AG04450 (cell line): ENCODE measurements around the gene IPO11. TPM values are rescaled to one million over a fixed set of nuclear protein-coding genes. Genes with fewer than 3 reads are reported as not detected.

ENCODE experiments used
- CTCF ChIA-PET: fragments of 300-600, 350-600 bp; formaldehyde crosslinking; extraction: SDS; loops from one replicate; lab custom pipeline; 2022; ENCODE audit warnings: antibody characterized with exemption, inconsistent platforms; lab: Charles Lee
- POLR2A ChIA-PET: fragments of 350-600 bp; formaldehyde crosslinking; extraction: SDS; loops from one replicate; lab custom pipeline; 2021; ENCODE audit warnings: antibody characterized with exemption, inconsistent platforms; lab: Yijun Ruan, JAX
- DNase-seq: peaks from one replicate; pipeline ENCODE4 v3.0.0-alpha.2; 2011; ENCODE audit warnings: low read depth, low spot score
- H3K27ac ChIP-seq: one replicate; pipeline ENCODE4 v1.5.1; 2012; ENCODE audit warnings: low read depth, low read length, control low read depth
- H3K27me3 ChIP-seq: one replicate; pipeline ENCODE4 v1.6.0; 2012; ENCODE audit warnings: low read length; ENCODE audit not compliant: control insufficient read depth, insufficient read depth
- H3K4me3 ChIP-seq: 2 replicates; pipeline ENCODE4 v1.5.1; 2011; ENCODE audit warnings: mild to moderate bottlenecking, low read depth, low read length, control low read depth
- H3K9me3 ChIP-seq: 2 replicates; pipeline ENCODE4 v1.5.1; 2012; ENCODE audit warnings: low read length; ENCODE audit not compliant: control insufficient read depth, insufficient read depth
- polyA plus RNA-seq: library from polyadenylated mRNA; depleted of rRNA; stranded (reverse); fragments of >200 nt; gene quantifications from 2 replicates; pipeline ENCODE4 v1.2.3, GENCODE V29; 2011
- TF ChIP-seq, protein P1 (sequence below): IDR thresholded peaks from 2 replicates; pipeline ENCODE4 v1.5.1; 2011; ENCODE audit warnings: low read depth, low read length, control low read depth, inconsistent platforms

The IPO11 gene
- polyA plus RNA-seq, 1 experiment: 24.0 TPM

DNA sequence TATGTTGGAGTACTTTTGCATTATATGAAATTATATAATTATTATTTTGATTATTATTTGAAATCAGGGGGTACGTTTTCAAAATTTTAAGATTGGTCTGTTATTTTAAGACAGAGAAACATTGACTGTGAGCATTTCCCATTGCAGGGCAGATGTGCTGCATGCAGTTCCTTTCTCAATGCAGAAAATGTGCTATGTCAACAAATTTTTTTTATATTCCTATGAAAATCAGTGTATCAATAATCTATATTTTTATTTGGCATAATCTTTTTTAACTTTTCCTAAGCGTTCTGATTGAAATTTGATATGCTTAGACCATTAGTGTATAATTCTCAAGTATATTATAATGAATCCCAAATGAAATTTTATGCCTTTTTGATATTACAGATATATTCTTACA, 124.2 kb downstream of the IPO11 start:
- Histone ChIP-seq H3K9me3 (no peaks in the 10 kb centered on the region), H3K27me3 (no peaks in the 10 kb centered on the region), H3K4me3 (no peak overlapping the region), H3K27ac (no peak overlapping the region)
- TF ChIP-seq, protein P1, sequence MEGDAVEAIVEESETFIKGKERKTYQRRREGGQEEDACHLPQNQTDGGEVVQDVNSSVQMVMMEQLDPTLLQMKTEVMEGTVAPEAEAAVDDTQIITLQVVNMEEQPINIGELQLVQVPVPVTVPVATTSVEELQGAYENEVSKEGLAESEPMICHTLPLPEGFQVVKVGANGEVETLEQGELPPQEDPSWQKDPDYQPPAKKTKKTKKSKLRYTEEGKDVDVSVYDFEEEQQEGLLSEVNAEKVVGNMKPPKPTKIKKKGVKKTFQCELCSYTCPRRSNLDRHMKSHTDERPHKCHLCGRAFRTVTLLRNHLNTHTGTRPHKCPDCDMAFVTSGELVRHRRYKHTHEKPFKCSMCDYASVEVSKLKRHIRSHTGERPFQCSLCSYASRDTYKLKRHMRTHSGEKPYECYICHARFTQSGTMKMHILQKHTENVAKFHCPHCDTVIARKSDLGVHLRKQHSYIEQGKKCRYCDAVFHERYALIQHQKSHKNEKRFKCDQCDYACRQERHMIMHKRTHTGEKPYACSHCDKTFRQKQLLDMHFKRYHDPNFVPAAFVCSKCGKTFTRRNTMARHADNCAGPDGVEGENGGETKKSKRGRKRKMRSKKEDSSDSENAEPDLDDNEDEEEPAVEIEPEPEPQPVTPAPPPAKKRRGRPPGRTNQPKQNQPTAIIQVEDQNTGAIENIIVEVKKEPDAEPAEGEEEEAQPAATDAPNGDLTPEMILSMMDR: no peak
- no peak for DNase-seq
- ChIA-PET POLR2A (no interaction called here), CTCF (no interaction called here)

DNA sequence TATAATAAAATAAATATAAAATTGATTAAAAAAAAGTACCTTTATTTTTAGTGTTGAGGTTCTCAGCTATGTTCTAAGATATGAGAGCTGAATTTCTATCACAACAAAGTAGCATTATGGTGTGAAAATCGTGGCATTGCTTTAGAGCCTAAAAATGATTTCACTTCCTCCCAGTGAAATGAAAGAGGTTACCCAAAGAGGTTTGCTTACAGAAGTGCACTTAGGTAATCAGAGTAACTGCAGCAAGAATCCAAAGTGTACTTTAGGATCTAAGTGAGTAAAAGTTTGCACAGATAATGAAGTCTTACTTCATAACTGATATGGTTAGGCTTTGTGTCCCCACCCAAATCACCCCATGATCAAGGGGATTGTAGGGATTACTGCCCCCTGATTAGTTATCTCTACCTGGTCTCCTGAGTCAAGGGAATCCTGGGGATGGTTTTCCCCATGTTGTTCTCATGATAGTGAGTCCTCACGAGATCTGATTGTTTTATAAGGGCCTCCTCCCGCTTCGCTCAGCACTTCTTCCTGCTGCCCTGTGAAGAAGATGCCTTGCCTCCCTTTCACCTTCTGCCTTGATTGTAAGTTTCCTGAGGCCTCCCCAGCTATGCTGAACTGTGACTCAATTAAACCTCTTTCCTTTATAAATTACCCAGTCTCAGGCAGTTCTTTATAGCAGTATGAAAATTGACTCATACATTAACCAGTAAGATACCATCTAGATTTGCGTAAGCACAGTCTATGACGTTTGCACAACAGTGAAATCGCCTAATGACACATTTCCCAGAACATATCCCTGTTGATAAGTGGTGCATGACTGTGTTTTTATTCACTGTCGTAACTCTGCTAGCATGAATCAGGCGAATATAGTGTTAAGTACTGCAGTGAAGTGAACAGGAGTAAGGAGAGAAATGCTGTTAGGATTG, 125.7 kb downstream of the IPO11 start:
- TF ChIP-seq, protein P1: no peak
- no peaks in the 10 kb centered on the region for H3K27me3 ChIP-seq
- no peaks in the 10 kb centered on the region for H3K9me3 ChIP-seq
- ChIA-PET CTCF (interaction anchor here (1.9 kb wide), 1 partner anchor 78 kb away, joined by 8 read pairs; no protein-coding TSS in a partner anchor), POLR2A (no interaction called here)
- no peak overlapping the region for H3K27ac ChIP-seq
- peak; percentile 47 for DNase-seq
- H3K4me3 ChIP-seq: no peak overlapping the region

DNA sequence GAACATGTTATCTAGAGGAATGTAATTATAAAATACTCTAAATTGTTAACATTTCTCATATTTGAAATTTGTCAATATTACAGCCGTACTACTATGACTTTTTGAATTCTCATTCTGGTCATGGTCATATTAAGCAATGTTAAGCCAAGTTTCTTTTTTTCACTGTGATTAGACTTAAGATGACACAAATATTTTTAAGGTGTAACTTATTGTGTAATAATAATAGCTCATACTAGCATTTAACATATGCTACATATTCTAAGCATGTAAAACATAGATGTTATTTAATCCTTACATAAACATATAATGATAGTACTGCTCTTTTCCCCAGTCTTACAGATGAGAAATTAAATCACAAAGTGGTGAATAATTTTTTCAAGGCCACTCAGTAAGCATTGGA, 130.2 kb downstream of the IPO11 start:
- no peak for DNase-seq
- ChIA-PET POLR2A (no interaction called here), CTCF (no interaction called here)
- Histone ChIP-seq H3K9me3 (no peaks in the 10 kb centered on the region), H3K4me3 (no peak overlapping the region), H3K27ac (no peak overlapping the region), H3K27me3 (no peaks in the 10 kb centered on the region)
- TF ChIP-seq, protein P1: no peak

DNA sequence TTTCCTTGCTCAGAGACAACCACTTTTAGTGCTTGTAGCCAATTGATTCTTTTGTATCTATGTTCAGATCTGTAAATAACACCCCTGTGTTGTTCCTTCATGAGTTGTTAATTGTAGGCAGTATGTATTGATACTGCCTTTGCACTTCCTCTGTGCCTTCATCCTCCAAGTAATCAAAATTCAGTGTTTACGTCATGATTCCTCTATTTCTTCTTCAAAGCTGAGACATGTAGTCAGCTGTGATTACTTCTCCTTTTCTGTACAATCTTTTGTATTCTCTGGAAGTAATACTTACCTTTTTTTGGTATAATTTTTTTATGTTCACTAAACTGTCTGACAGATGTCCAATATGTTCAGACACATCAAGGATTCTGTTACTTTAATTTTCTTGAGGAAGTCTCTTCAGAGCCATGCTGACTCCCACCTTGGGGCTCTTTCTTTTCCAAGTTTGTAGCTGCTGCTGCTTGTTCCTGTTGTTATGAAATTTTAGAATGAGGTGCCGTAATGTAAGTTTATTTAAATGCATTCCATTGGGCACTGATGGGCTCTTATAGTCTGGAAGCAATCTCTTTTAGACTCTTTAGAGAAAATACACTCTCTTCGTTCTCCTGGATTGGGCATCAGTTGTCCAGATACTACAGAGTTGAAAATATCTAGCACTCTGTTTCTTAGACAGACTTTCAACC, 135.5 kb downstream of the IPO11 start:
- POLR2A ChIA-PET: interaction anchor here (0.5 kb wide), 1 partner anchor 21 kb away, joined by 3 read pairs; no protein-coding TSS in a partner anchor
- no peaks in the 10 kb centered on the region for H3K9me3 ChIP-seq
- peak; percentile 4 for DNase-seq
- H3K27ac ChIP-seq: no peak overlapping the region
- no peak overlapping the region for H3K4me3 ChIP-seq
- TF ChIP-seq, protein P1: no peak
- CTCF ChIA-PET: interaction anchor here (1.6 kb wide), 1 partner anchor 20 kb away, joined by 4 read pairs; no protein-coding TSS in a partner anchor
- H3K27me3 ChIP-seq: no peaks in the 10 kb centered on the region

DNA sequence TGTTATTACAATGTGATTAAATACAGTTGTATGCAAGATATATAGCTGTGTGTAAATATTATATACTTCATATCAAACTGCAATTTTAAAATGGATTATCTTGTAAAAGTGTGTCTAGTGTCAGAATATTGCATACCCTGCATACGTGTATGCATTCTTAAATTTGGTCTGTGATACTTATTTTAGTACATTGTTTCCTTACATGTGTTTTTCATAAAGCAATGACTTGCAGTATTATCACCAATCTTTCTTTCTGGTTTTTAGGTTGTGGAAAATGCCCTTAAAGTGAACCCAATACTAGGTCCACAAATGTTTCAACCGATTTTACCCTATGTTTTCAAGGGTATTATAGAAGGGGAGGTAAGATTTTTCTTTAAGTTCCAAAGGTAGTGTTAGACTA, 137.5 kb downstream of the IPO11 start:
- Histone ChIP-seq H3K4me3 (no peak overlapping the region), H3K27ac (no peak overlapping the region), H3K9me3 (no peaks in the 10 kb centered on the region), H3K27me3 (no peaks in the 10 kb centered on the region)
- TF ChIP-seq, protein P1: no peak
- ChIA-PET POLR2A (no interaction called here), CTCF (no interaction called here)
- DNase-seq: no peak
